Osteoblast (primary cell): Measurements from ENCODE around the gene TNIP3. TPM values are rescaled to one million over a fixed set of nuclear protein-coding genes. Genes with fewer than 3 reads are reported as not detected.

ENCODE experiments used
- DNase-seq: peaks from one replicate; pipeline ENCODE4 v3.0.0; 2011; ENCODE audit warnings: low spot score, mixed read lengths; ENCODE audit not compliant: insufficient read length; ENCODE audit errors: missing footprints
- H2AFZ ChIP-seq: 2 replicates; pipeline ENCODE4 v1.6.0; 2011; ENCODE audit warnings: mild to moderate bottlenecking, low read length
- H3K27ac ChIP-seq: 2 replicates; pipeline ENCODE4 v1.5.1; 2011; ENCODE audit warnings: mild to moderate bottlenecking, low read depth, low read length, moderate library complexity
- H3K27me3 ChIP-seq: 2 replicates; pipeline ENCODE4 v1.6.0; 2012; ENCODE audit warnings: mild to moderate bottlenecking, control low read depth, inconsistent platforms, low read length, moderate library complexity; ENCODE audit not compliant: insufficient read depth
- H3K36me3 ChIP-seq: 2 replicates; pipeline ENCODE4 v1.5.1; 2011; ENCODE audit warnings: mild to moderate bottlenecking, low read length, control low read depth, moderate library complexity; ENCODE audit not compliant: insufficient read depth
- H3K4me1 ChIP-seq: 2 replicates; pipeline ENCODE4 v1.5.1; 2011; ENCODE audit warnings: mild to moderate bottlenecking, low read length, control low read depth, moderate library complexity; ENCODE audit not compliant: insufficient read depth
- H3K4me2 ChIP-seq: 2 replicates; pipeline ENCODE4 v1.6.0; 2011; ENCODE audit warnings: mild to moderate bottlenecking, low read length; ENCODE audit not compliant: insufficient read depth
- H3K4me3 ChIP-seq: fragments of 200-600 bp; sonication (generic); 3 replicates; pipeline ENCODE4 v1.5.1; 2012; ENCODE audit warnings: mild to moderate bottlenecking, low read length, inconsistent platforms; ENCODE audit not compliant: insufficient read depth
- H3K79me2 ChIP-seq: 2 replicates; pipeline ENCODE4 v1.6.0; 2012; ENCODE audit warnings: mild to moderate bottlenecking, low read length, control low read depth, inconsistent platforms; ENCODE audit not compliant: insufficient read depth
- H3K9me3 ChIP-seq: 2 replicates; pipeline ENCODE4 v1.5.1; 2011; ENCODE audit warnings: low read depth, low read length, control low read depth
- H4K20me1 ChIP-seq: 2 replicates; pipeline ENCODE4 v1.6.0; 2012; ENCODE audit warnings: mild to moderate bottlenecking, low read length, control low read depth; ENCODE audit not compliant: insufficient read depth
- total RNA-seq: library from RNA; depleted of rRNA; stranded (reverse); fragments of >200 nt; gene quantifications from 2 replicates; pipeline ENCODE4 v1.2.3, GENCODE V29; 2012
- TF ChIP-seq, protein P1 (sequence below): IDR thresholded peaks from 2 replicates; pipeline ENCODE4 v1.5.1; 2011; ENCODE audit warnings: mild to moderate bottlenecking, low read depth, low read length, moderate library complexity; ENCODE audit errors: extremely low read depth

TNIP3 gene
- total RNA-seq, 1 donor: 0.72 TPM

DNA sequence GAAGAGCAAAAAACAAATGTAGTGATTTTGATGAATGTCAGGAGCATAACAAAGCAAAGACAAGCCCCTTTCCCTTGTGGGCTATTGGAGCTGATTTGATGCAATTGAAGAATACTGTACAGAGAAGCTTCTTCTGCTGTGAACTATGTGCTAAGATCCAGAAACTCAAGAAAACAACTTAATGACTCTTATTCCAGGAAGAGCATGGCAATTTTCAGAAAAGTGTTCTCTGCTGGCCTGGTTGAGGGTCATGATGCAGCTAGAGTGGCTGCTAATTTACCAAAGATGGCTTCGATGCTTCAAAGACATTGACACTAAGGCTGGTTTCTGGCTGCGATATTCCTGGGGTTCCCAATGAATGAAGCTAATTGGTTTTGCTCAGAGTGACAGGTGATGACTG lies 45.8 kb downstream of the TNIP3 start:
- no peaks in the 10 kb centered on the region for H3K4me1 ChIP-seq
- H3K4me3 ChIP-seq: no peak overlapping the region
- H2AFZ ChIP-seq: no peak overlapping the region
- H3K79me2 ChIP-seq: no peaks in the 10 kb centered on the region
- no peaks in the 10 kb centered on the region for H4K20me1 ChIP-seq
- no peak overlapping the region for H3K27ac ChIP-seq
- no peaks in the 10 kb centered on the region for H3K27me3 ChIP-seq
- H3K4me2 ChIP-seq: no peak overlapping the region
- H3K36me3 ChIP-seq: no peaks in the 10 kb centered on the region
- no peak for DNase-seq
- no peaks in the 10 kb centered on the region for H3K9me3 ChIP-seq
- TF ChIP-seq, protein P1, sequence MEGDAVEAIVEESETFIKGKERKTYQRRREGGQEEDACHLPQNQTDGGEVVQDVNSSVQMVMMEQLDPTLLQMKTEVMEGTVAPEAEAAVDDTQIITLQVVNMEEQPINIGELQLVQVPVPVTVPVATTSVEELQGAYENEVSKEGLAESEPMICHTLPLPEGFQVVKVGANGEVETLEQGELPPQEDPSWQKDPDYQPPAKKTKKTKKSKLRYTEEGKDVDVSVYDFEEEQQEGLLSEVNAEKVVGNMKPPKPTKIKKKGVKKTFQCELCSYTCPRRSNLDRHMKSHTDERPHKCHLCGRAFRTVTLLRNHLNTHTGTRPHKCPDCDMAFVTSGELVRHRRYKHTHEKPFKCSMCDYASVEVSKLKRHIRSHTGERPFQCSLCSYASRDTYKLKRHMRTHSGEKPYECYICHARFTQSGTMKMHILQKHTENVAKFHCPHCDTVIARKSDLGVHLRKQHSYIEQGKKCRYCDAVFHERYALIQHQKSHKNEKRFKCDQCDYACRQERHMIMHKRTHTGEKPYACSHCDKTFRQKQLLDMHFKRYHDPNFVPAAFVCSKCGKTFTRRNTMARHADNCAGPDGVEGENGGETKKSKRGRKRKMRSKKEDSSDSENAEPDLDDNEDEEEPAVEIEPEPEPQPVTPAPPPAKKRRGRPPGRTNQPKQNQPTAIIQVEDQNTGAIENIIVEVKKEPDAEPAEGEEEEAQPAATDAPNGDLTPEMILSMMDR: no peak

DNA sequence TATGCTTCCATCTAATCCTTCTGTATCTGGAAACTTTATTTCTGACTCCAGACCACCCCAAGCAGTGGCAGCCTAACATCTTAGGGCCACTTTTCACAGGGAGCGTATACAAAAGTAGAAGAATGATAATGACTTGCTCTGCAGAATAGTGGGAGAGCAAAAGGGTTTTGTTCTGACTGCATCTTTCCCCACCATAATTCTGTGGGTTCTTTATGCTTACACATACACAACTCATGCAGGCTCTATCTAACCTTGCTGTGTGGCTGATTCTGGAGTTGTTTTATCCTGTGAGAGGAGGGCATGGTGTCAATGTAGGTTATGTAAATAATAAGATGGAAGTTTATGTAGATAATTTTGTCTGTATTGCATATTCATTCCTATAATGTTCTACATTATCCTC lies 49.4 kb downstream of the TNIP3 start:
- Histone ChIP-seq H3K36me3 (no peaks in the 10 kb centered on the region), H4K20me1 (no peaks in the 10 kb centered on the region), H3K27ac (no peak overlapping the region), H3K4me2 (no peak overlapping the region), H3K9me3 (no peaks in the 10 kb centered on the region), H3K79me2 (no peaks in the 10 kb centered on the region), H2AFZ (no peak overlapping the region), H3K4me3 (no peak overlapping the region), H3K4me1 (no peaks in the 10 kb centered on the region), H3K27me3 (no peaks in the 10 kb centered on the region)
- TF ChIP-seq, protein P1: no peak
- DNase-seq: no peak

- DNase-seq: no peak
These were observed 51.6 kb downstream of the TNIP3 start for GRCh38 chr4:121112530-121112929.

GRCh38 chr4:121108557-121108956 lies 55.6 kb downstream of the TNIP3 start:
- Histone ChIP-seq H3K79me2 (no peaks in the 10 kb centered on the region), H3K4me1 (no peaks in the 10 kb centered on the region), H3K27me3 (peaks cover 4% of the 10 kb centered on the region), H3K9me3 (no peaks in the 10 kb centered on the region), H3K4me2 (no peak overlapping the region), H2AFZ (no peak overlapping the region), H3K27ac (no peak overlapping the region), H4K20me1 (no peaks in the 10 kb centered on the region), H3K4me3 (no peak overlapping the region), H3K36me3 (no peaks in the 10 kb centered on the region)
- TF ChIP-seq, protein P1: no peak
- no peak for DNase-seq

More at GRCh38 chr4:121112530-121112929, 51.6 kb downstream of the TNIP3 start:
- H3K79me2 ChIP-seq: no peaks in the 10 kb centered on the region
- H3K36me3 ChIP-seq: no peaks in the 10 kb centered on the region
- H3K4me1 ChIP-seq: no peaks in the 10 kb centered on the region
- no peak overlapping the region for H3K4me2 ChIP-seq
- TF ChIP-seq, protein P1: peak; percentile 44
- no peaks in the 10 kb centered on the region for H3K9me3 ChIP-seq
- H2AFZ ChIP-seq: no peak overlapping the region
- H3K27me3 ChIP-seq: no peaks in the 10 kb centered on the region
- H3K27ac ChIP-seq: no peak overlapping the region
- H3K4me3 ChIP-seq: no peak overlapping the region
- no peaks in the 10 kb centered on the region for H4K20me1 ChIP-seq
